Mucosa of rectum (tissue), 2 donors: Measurements from ENCODE around the gene RHOBTB3.

ENCODE experiments used
- H3K27ac ChIP-seq, 2 donors: one replicate each; pipeline ENCODE4 v1.7.0; 2013; ENCODE audit warnings: inconsistent platforms in 2 of 2, low read depth in 2 of 2, low read length in 2 of 2
- H3K27me3 ChIP-seq, 2 donors: one replicate each; pipeline ENCODE4 v1.7.0; 2013; ENCODE audit warnings: low read length in 2 of 2; ENCODE audit not compliant: control insufficient read depth in 2 of 2, insufficient read depth in 2 of 2
- H3K36me3 ChIP-seq, 2 donors: one replicate each; pipeline ENCODE4 v1.7.0; 2013; ENCODE audit warnings: low read length in 2 of 2; ENCODE audit not compliant: control insufficient read depth in 2 of 2, insufficient read depth in 2 of 2
- H3K4me1 ChIP-seq, 2 donors: one replicate each; pipeline ENCODE4 v1.7.0; 2013; ENCODE audit warnings: low read length in 2 of 2, mild to moderate bottlenecking in 1 of 2; ENCODE audit not compliant: control insufficient read depth in 2 of 2, insufficient read depth in 2 of 2
- H3K4me3 ChIP-seq, 2 donors: one replicate each; pipeline ENCODE4 v1.7.0; 2013; ENCODE audit warnings: low read length in 2 of 2
- H3K9ac ChIP-seq, 2 donors: one replicate each; pipeline ENCODE4 v1.7.0; 2013; ENCODE audit warnings: low read length in 2 of 2, low read depth in 1 of 2, mild to moderate bottlenecking in 1 of 2
- H3K9me3 ChIP-seq, 2 donors: one replicate each; pipeline ENCODE4 v1.7.0; 2013; ENCODE audit warnings: low read length in 2 of 2; ENCODE audit not compliant: control insufficient read depth in 2 of 2
- donor health status: healthy.
- donor health status: Normal muscosa, but diverticular disease.

RHOBTB3 gene

GRCh38 chr5:95818181-95819147 is 87.3 kb downstream of the RHOBTB3 start:
- H3K36me3 ChIP-seq = peaks cover 14% of the 10 kb centered on the region in 2 donors
- no peaks in the 10 kb centered on the region for H3K9me3 ChIP-seq
- peak overlapping the region; percentile 34 to 58 for H3K4me3 ChIP-seq
- H3K9ac ChIP-seq = peak overlapping the region; percentile 1 to 57
- peaks cover 40 to 46% of the 10 kb centered on the region in 2 donors for H3K4me1 ChIP-seq
- H3K27ac ChIP-seq = peak overlapping the region; percentile 79 to 81
- H3K27me3 ChIP-seq = no peaks in the 10 kb centered on the region

- Histone ChIP-seq H3K9me3 (no peaks in the 10 kb centered on the region), H3K4me1 (peaks cover 46 to 59% of the 10 kb centered on the region in 2 donors)
Observed at GRCh38 chr5:95821110-95822021, 90.2 kb downstream of the RHOBTB3 start.

GRCh38 chr5:95822043-95822541 is 91.0 kb downstream of the RHOBTB3 start:
- peak overlapping the region; percentile 77 to 92 for H3K9ac ChIP-seq
- H3K9me3 ChIP-seq = no peaks in the 10 kb centered on the region
- peak overlapping the region; percentile 88 to 100 for H3K4me3 ChIP-seq
- H3K27ac ChIP-seq = peak overlapping the region; percentile 92
- peaks cover 45 to 57% of the 10 kb centered on the region in 2 donors for H3K4me1 ChIP-seq
- H3K27me3 ChIP-seq = no peaks in the 10 kb centered on the region
- H3K36me3 ChIP-seq = no peaks in the 10 kb centered on the region

More at GRCh38 chr5:95821110-95822021, 90.2 kb downstream of the RHOBTB3 start:
- Histone ChIP-seq H3K9ac (peak overlapping the region; percentile 77 to 92), H3K27me3 (no peaks in the 10 kb centered on the region), H3K27ac (peak overlapping the region; percentile 92), H3K36me3 (peaks cover 0 to under 1% of the 10 kb centered on the region in 2 donors), H3K4me3 (peak overlapping the region; percentile 88 to 100)

- Histone ChIP-seq H3K36me3 (no peaks in the 10 kb centered on the region), H3K4me1 (peaks cover 44 to 57% of the 10 kb centered on the region in 2 donors), H3K9me3 (no peaks in the 10 kb centered on the region), H3K27ac (peak within 1 kb of the TSS; percentile 92), H3K9ac (peak within 1 kb of the TSS; percentile 77 to 92), H3K27me3 (no peaks in the 10 kb centered on the region), H3K4me3 (peak within 1 kb of the TSS; percentile 88 to 100)
Observed at GRCh38 chr5:95822542-95823181, 91.5 kb downstream of the RHOBTB3 start, which contains the start of gene GLRX. Gene GLRX (minus strand): TSS chr5:95822726. CDS start chr5:95822662, 64 bp downstream.

- no peaks in the 10 kb centered on the region for H3K27me3 ChIP-seq
- H3K4me1 ChIP-seq = peaks cover 43 to 57% of the 10 kb centered on the region in 2 donors
- H3K9me3 ChIP-seq = no peaks in the 10 kb centered on the region
- H3K9ac ChIP-seq = peak overlapping the region; percentile 77 to 92
- no peaks in the 10 kb centered on the region for H3K36me3 ChIP-seq
- peak overlapping the region; percentile 88 to 100 for H3K4me3 ChIP-seq
- H3K27ac ChIP-seq = peak overlapping the region; percentile 92
Observed at GRCh38 chr5:95823218-95823737, 92.1 kb downstream of the RHOBTB3 start.

- Histone ChIP-seq H3K9me3 (no peaks in the 10 kb centered on the region), H3K36me3 (no peaks in the 10 kb centered on the region), H3K27me3 (no peaks in the 10 kb centered on the region), H3K4me3 (peak overlapping the region; percentile 88 to 100), H3K27ac (peak overlapping the region; percentile 92), H3K9ac (peak overlapping the region; percentile 77 to 92), H3K4me1 (peaks cover 38 to 55% of the 10 kb centered on the region in 2 donors)
Observed at GRCh38 chr5:95823738-95824609, 92.8 kb downstream of the RHOBTB3 start.

- Histone ChIP-seq H3K27ac (peak overlapping the region; percentile 92), H3K27me3 (no peaks in the 10 kb centered on the region), H3K9me3 (no peaks in the 10 kb centered on the region), H3K36me3 (no peaks in the 10 kb centered on the region), H3K4me1 (peaks cover 38 to 52% of the 10 kb centered on the region in 2 donors), H3K9ac (no peak overlapping the region), H3K4me3 (peak overlapping the region in 1 of 2 donors; percentile 100)
Observed at GRCh38 chr5:95824747-95825146, 93.6 kb downstream of the RHOBTB3 start.

GRCh38 chr5:95825495-95825894 is 94.4 kb downstream of the RHOBTB3 start:
- H3K36me3 ChIP-seq = no peaks in the 10 kb centered on the region
- H3K9ac ChIP-seq = no peak overlapping the region
- H3K4me1 ChIP-seq = peaks cover 38 to 52% of the 10 kb centered on the region in 2 donors
- no peaks in the 10 kb centered on the region for H3K9me3 ChIP-seq
- H3K27ac ChIP-seq = no peak overlapping the region
- no peaks in the 10 kb centered on the region for H3K27me3 ChIP-seq
- no peak overlapping the region for H3K4me3 ChIP-seq
